UCSD-AML1 (cell line): Measurements from ENCODE around the gene NAA50.
A peak's percentile ranks its signal among the peaks of the same experiment; 100 is the strongest.

ENCODE experiments used
- DNase-seq: peaks from one replicate; lab custom pipeline; 2025; ENCODE audit not compliant: unreplicated experiment; lab: John Stamatoyannopoulos, UW

NAA50 gene

GRCh38 chr3:113743006-113743630 is 2.9 kb downstream of the NAA50 start:
- DNase-seq: no peak

GRCh38 chr3:113741620-113742019 is 4.4 kb downstream of the NAA50 start:
- no peak for DNase-seq

GRCh38 chr3:113741086-113741485 is 5.0 kb downstream of the NAA50 start:
- DNase-seq: no peak

- DNase-seq: peak; percentile 14
Observed at GRCh38 chr3:113736548-113737089, 9.4 kb downstream of the NAA50 start.

- no peak for DNase-seq
Observed at GRCh38 chr3:113731694-113732093, 14.4 kb downstream of the NAA50 start.

GRCh38 chr3:113730550-113730949 is 15.5 kb downstream of the NAA50 start:
- DNase-seq: no peak

GRCh38 chr3:113728661-113729060 is 17.4 kb downstream of the NAA50 start:
- no peak for DNase-seq

- DNase-seq: no peak
Observed at GRCh38 chr3:113721636-113722035, 24.4 kb downstream of the NAA50 start.

- DNase-seq: no peak
Observed at GRCh38 chr3:113719758-113720157, 26.3 kb downstream of the NAA50 start.

- DNase-seq: no peak
Observed at GRCh38 chr3:113719294-113719693, 26.8 kb downstream of the NAA50 start.

- no peak for DNase-seq
Observed at GRCh38 chr3:113717818-113718217, 28.2 kb downstream of the NAA50 start.

- DNase-seq: no peak
Observed at GRCh38 chr3:113717308-113717707, 28.7 kb downstream of the NAA50 start.

- DNase-seq: no peak
Observed at GRCh38 chr3:113714702-113715101, 31.3 kb downstream of the NAA50 start.

- DNase-seq: no peak
Observed at GRCh38 chr3:113712129-113712528, 33.9 kb downstream of the NAA50 start.

- DNase-seq: no peak
Observed at GRCh38 chr3:113707835-113708234, 38.2 kb downstream of the NAA50 start.

GRCh38 chr3:113698956-113699355 is 47.1 kb downstream of the NAA50 start:
- DNase-seq: no peak

- DNase-seq: no peak
Observed at GRCh38 chr3:113698213-113698742, 47.8 kb downstream of the NAA50 start.

- DNase-seq: no peak
Observed at GRCh38 chr3:113697500-113698090, 48.5 kb downstream of the NAA50 start.

- DNase-seq: peak; percentile 99
Observed at GRCh38 chr3:113696658-113697499, 49.2 kb downstream of the NAA50 start.

- peak; percentile 81 for DNase-seq
Observed at GRCh38 chr3:113695786-113696645, 50.0 kb downstream of the NAA50 start, which contains the start of gene USF3. Gene USF3 (minus strand): TSS chr3:113696642. CDS start chr3:113674878, 21,764 bp downstream.

GRCh38 chr3:113695431-113695785 is 50.6 kb downstream of the NAA50 start:
- DNase-seq: no peak
